HG03108 (cell line): Measurements from ENCODE around the gene ZBTB5.

Experiments used
- ATAC-seq: cut with Tn5 transposase; IDR thresholded peaks from one replicate; pipeline ENCODE4 v1.9.1; 2021; ENCODE audit warnings: moderate library complexity; ENCODE audit not compliant: unreplicated experiment

The ZBTB5 gene

DNA sequence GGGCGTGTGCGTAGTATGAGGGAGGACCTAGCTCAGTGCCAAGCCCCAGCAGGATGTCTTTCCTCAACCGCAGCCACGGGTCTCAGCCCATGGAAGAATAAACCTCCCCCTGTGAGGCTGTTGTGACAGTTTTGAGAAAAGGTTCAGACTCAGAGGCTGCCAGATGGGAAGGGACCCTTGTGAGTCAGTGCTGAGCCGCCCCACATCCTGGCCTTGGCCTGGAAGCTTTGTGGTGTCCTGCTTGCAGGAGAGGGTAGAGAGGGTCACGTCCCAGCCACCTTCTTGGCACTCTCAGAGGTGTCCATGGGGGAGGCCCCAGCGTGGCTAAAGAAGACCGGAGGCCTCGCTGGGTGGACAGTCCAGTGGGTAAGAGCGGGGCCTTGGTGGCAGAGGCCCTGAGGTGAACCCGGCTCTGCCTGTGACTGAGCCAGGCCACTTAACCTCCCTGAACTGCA lies 39.9 kb downstream of the ZBTB5 start:
- no peak for ATAC-seq

GRCh38 chr9:37424686-37425297 lies 40.5 kb downstream of the ZBTB5 start:
- ATAC-seq: no peak

- no peak for ATAC-seq
These were observed 41.0 kb downstream of the ZBTB5 start for GRCh38 chr9:37424204-37424685.

DNA sequence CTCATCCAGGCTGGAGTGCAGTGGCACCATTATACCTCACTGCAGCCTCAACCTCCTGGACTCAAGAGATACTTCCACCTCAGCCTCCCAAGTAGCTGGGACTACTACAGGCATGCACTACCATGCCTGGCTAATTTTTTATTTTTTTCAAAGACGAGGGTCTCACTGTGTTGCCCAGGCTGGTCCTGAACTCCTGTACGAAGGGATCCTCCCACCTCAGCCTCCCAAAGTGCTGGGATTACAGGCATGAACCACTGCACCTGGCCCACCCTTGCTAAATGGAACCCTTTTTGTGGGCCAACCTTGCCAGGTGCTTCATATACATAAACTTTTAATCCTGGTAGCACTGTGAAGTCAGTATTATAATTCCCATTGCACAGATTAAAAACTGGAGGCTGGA lies 41.7 kb downstream of the ZBTB5 start:
- ATAC-seq: no peak

DNA sequence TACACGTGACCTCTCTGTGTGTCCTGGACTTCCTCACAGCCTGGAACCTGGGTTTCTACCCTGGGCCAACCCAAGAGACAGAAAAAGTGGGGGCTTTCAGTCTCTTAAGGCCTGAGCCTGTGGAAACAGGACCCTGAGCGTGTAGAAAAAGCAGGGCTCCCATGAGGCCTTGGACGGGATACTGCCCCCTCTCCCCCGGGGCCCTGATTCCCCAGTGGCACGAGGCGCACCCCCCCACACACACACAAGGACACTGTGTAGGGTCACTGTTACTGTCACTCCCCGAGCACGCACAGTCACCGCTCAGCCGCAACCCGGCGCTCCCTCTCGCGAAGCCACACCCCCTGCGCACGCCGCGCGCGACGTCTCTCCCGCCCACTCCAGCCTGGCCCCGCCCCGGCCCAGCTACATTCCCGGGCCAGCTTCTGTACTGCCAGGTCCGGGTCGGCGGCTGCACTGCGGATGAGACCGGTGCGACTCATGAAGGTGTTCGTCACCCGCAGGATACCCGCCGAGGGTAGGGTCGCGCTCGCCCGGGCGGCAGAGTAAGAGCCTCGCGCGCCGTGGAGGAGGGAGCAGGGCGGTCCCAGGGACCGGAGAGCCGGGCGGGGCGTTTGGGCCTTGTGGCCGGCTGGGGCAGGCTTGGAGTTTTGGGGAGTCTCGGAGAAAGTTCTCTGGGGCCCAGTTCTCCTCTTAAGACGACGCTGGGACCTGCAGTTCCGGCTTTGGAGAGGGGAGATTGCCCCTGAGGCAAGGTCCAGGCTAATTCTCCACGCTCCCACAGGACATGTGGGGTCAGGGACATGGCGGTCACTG lies 42.8 kb downstream of the ZBTB5 start, which contains the start of gene GRHPR:
Gene GRHPR (plus strand): TSS at position 408 of the 816 bp plus-strand sequence. CDS start 55 bp downstream, at position 463.
- peak; percentile 94 for ATAC-seq

- ATAC-seq: no peak
These were observed 43.3 kb downstream of the ZBTB5 start for GRCh38 chr9:37421914-37422288.

GRCh38 chr9:37420271-37421215 lies 44.7 kb downstream of the ZBTB5 start:
- ATAC-seq: no peak

GRCh38 chr9:37419204-37419603 lies 46.0 kb downstream of the ZBTB5 start:
- no peak for ATAC-seq

GRCh38 chr9:37417857-37418618 lies 47.2 kb downstream of the ZBTB5 start:
- no peak for ATAC-seq

DNA sequence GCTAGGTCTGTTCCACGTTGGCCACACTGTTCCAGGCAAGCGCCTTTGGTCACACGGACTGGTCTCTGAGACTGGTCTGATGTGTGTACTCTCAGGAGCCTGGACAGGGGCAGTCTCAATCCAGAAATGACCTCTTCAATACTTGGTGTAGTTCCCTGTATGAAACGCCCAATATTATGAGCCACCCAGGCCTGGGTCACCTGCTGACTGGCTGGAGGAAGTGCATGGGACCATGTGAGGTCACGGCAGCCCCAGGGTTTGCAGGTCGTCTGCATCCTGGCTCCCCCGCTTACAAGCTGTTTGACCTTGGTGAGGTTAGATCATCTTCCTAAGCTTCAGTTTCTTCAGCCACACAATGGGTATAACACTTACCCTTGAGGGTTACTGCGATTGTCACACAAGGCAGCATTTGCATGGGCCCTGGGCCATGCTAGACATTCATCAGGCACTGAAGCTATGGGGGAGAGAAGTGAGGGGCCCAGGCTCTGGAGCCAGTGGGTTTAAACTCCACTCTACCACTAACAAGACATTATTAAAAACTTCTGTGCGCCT lies 47.9 kb downstream of the ZBTB5 start:
- no peak for ATAC-seq

- ATAC-seq: peak; percentile 28
These were observed 50.1 kb downstream of the ZBTB5 start for GRCh38 chr9:37415011-37415719.

DNA sequence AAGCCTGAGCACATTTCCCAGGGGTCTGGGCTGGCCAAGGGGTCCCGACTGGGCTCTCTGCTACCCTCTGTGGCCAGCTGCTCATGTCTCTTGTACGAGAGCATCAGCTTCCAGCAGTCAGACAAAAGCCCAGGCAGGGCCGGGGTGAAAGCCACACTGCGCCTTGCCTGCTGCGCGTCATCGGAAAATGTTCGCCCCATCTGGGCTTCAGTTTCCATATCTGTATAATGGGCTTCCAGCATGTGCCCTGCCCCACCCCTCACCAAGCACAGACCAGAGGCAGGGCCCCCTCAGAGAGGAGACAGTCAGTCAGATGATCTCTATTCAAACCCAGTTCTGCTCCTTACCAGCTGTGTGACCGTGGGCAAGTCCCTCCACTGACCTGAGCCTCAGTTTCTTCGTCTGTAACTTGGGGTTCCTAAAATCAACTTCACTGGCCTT lies 50.7 kb downstream of the ZBTB5 start:
- no peak for ATAC-seq

DNA sequence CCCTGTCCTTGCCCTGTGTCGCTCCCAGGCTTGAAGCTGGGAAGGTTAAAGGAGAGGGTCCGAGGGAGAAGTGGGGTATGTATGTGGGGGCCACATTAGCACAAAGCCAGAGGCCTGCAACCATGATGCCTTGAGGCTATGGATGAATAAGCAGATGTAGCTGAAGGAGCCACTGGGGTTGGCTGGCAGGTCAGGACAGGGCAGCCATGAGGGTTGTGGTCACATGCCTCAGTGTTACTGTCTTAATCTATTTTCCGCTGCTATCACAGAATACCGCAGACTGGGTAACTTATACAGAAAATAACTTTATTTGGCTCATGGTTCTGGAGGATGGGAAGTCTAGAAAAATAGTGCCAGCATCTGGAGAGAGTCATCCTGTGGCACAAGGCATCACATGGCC lies 51.9 kb downstream of the ZBTB5 start:
- no peak for ATAC-seq

DNA sequence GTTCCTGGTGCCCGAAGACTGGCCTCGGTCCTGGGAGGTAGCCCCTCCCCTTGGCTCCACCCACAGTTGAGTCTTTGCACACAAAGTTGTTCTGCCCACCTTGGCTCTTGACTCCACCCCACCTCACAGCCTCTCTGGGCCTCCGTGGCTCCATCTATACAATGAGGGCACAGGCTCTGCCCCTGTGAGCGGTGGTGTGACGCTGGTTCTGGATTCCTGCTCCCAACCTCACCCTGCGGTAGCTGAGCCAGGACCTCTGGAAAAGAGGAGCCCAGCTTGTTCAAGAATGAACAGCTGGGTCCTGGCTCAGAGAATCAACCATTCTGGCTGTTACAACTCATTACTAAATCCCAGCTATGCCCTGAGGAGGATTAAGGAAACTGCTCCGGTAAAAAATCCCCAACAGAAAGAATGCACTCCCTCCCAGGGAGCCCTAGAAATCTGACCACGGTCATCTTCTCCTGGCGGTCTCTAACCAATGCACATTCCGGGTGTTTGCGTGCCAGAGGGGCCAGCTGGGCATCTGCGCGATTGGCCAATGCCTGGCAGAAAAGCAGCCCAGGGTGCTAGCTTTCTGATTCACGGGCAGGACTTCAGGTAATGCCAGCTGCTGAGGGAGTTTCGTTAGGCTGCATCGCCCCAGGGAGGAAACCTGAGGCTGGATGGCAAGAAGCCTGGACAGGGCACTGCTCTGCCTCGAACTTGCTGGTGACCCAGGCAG lies 52.7 kb downstream of the ZBTB5 start:
- no peak for ATAC-seq

DNA sequence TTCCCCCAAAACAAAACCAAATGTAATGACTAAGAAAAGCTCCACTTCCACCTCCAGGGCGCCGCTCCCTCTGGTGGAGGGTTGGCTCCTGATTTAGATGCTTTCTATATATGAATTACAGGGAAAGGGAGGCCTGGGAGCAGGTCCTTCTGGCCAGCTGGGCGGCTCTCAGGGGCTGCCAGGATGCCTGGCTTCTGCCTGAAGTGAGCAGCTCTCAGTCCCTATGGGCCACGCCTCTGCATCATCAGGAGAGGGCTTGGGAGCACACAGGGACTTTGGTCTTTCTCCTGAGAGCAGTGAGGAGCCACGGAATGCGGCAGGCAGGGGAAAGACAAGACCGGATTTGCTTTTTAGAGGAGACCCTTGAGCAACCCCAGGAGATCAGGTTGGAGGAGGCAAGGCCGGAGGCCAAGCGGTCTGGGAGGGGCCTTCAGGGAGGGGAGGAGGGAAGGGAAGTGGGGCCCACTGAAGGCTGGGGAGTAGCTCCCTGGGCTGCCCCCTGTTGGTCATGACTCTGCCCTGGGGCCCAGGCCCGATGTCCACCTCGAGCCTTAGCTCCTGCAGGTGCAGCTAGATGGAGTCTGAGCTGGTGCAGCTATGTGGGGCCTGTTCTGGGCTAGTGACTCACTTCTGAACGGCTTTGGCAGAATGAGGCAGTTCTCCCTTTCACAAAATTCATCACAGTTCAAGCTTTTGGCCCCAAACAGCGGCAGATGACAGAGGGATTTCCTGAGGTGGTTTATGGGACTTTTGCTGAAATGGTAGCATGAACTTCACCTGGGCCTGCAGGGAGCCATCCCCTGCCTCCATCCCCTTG lies 54.1 kb downstream of the ZBTB5 start:
- peak; percentile 24 for ATAC-seq

DNA sequence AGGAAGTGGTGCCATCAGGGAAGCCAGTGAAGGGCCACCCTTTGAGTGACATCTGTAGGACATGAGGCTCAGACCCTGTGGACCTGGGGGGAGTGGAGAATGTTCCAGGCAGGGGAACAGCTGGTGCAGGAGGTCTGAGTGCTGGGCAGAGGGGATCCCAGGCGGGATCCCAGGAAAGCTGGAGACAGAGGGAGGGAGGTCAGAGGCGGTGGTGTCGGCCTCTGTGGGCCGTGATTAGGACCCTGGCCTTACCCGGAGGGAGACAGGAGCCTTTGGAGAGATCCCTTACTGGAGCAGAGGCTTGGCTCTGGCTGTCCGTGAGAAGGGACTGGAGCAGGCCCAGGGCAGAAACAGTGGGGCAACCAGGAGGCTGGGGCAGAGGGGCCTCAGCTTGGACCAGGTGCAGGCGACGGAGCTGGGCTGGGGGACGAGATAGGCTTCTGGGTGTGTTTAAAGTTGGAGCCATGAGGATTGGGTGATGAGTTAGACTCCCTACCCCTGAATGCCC lies 54.8 kb downstream of the ZBTB5 start:
- ATAC-seq: no peak

DNA sequence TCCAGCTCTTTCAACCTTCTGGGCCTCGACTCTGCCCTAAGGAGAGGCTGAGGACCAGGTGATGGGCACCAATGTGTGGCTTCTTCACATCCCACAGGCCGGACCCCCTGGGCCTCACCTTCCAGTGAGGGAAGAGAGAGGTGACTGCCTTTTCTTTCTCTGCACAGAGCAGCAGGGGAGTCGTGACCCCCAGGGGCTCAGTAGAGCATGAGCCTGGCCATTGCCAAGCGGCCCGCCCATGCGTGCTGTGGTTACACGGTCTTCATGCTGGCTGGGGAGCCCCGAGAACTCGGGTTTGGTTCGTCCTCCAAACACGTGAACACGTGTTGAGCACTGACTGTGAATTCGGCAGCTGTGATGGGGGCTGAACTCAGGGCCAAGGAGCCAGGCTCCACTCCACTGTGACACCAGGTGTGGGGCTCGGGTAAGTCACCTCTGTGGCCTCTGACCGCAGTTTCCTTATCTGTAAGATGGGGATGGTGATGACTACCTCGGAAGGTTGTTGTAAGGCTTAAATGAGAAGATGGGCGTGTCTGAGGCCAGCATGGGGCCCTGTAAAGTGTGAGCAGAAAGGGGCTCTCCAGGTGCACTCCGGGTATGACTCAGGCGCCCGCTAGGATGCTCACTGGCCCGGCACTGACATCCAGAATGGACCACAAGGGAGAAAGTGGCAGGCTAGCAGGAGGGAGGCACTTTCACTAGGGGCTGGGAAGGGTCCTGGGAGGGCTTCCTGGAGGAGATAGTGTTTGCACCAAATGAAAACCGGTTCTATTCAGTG lies 56.1 kb downstream of the ZBTB5 start:
- peak; percentile 80 for ATAC-seq
